HepG2 (cell line): ENCODE data around the gene ATP6V0A1. TPM values are rescaled to one million over a fixed set of nuclear protein-coding genes. Genes with fewer than 3 reads are reported as not detected.

Source experiments
- BORCS8-MEF2B ChIP-seq: sonication (generic); formaldehyde crosslinking; IDR thresholded peaks from 2 replicates; pipeline ENCODE4 v1.8.0; 2022; ENCODE audit warnings: mild to moderate bottlenecking, missing genetic modification reagents
- BRD4 ChIP-seq: sonication (generic); formaldehyde crosslinking; IDR thresholded peaks from 2 replicates; pipeline ENCODE4 v1.4.0; 2020; ENCODE audit warnings: missing genetic modification reagents
- ETV5 ChIP-seq: IDR thresholded peaks from 2 replicates; pipeline ENCODE4 v1.6.1; 2018; ENCODE audit warnings: missing biosample characterization, missing genetic modification reagents, inconsistent platforms, borderline replicate concordance
- FOSL1 ChIP-seq: sonication (generic); formaldehyde crosslinking; IDR thresholded peaks from 2 replicates; pipeline ENCODE4 v1.9.0; 2021; ENCODE audit warnings: missing genetic modification reagents, borderline replicate concordance
- GATA4 ChIP-seq: sonication (generic); IDR thresholded peaks from 2 replicates; pipeline ENCODE4 v1.6.1; 2016; ENCODE audit warnings: antibody characterized with exemption, low read depth, borderline replicate concordance
- PAWR ChIP-seq: sonication (generic); formaldehyde crosslinking; IDR thresholded peaks from 2 replicates; pipeline ENCODE4 v1.4.0; 2020; ENCODE audit warnings: missing genetic modification reagents, mild to moderate bottlenecking, borderline replicate concordance
- PHF5A ChIP-seq: IDR thresholded peaks from one replicate; pipeline ENCODE4 v1.6.1; 2018; ENCODE audit warnings: low read depth, missing genetic modification reagents; ENCODE audit not compliant: unreplicated experiment
- POLR2AphosphoS5 ChIP-seq: IDR thresholded peaks from 2 replicates; pipeline ENCODE4 v1.6.1; 2012; ENCODE audit warnings: low read depth, low read length
- SMAD3 ChIP-seq: sonication (generic); formaldehyde crosslinking; IDR thresholded peaks from 2 replicates; pipeline ENCODE4 v1.4.0; 2020; ENCODE audit warnings: missing genetic modification reagents
- SOX5 ChIP-seq: IDR thresholded peaks from 2 replicates; pipeline ENCODE4 v1.6.1; 2016; ENCODE audit warnings: borderline replicate concordance
- SP5 ChIP-seq: IDR thresholded peaks from 2 replicates; pipeline ENCODE4 v1.6.1; 2016; ENCODE audit warnings: low read depth, borderline replicate concordance
- TFDP2 ChIP-seq: sonication (generic); formaldehyde crosslinking; IDR thresholded peaks from 2 replicates; pipeline ENCODE4 v1.4.0; 2020; ENCODE audit warnings: missing genetic modification reagents
- ZC3H4 ChIP-seq: sonication (generic); formaldehyde crosslinking; IDR thresholded peaks from 2 replicates; pipeline ENCODE4 v1.4.0; 2020; ENCODE audit warnings: missing genetic modification reagents, borderline replicate concordance
- ZFYVE20 ChIP-seq: sonication (generic); formaldehyde crosslinking; IDR thresholded peaks from 2 replicates; pipeline ENCODE4 v1.8.0; 2023; ENCODE audit warnings: low read depth, mild to moderate bottlenecking, moderate library complexity, missing genetic modification reagents, borderline replicate concordance
- ZGPAT ChIP-seq: IDR thresholded peaks from 2 replicates; pipeline ENCODE4 v1.6.1; 2016; ENCODE audit warnings: mild to moderate bottlenecking
- ZNF292 ChIP-seq: sonication (generic); formaldehyde crosslinking; IDR thresholded peaks from 2 replicates; pipeline ENCODE4 v1.8.1; 2022; ENCODE audit warnings: mild to moderate bottlenecking, low read depth, missing genetic modification reagents, borderline replicate concordance
- ZNF430 ChIP-seq: sonication (generic); formaldehyde crosslinking; IDR thresholded peaks from 2 replicates; pipeline ENCODE4 v1.9.0; 2021; ENCODE audit warnings: mild to moderate bottlenecking, missing genetic modification reagents
- ZNF614 ChIP-seq: IDR thresholded peaks from 2 replicates; pipeline ENCODE4 v1.6.1; 2018; ENCODE audit warnings: missing biosample characterization, missing genetic modification reagents, inconsistent platforms, borderline replicate concordance
- ZNF737 ChIP-seq: sonication (generic); formaldehyde crosslinking; IDR thresholded peaks from 2 replicates; pipeline ENCODE4 v1.5.0; 2020; ENCODE audit warnings: missing genetic modification reagents, mild to moderate bottlenecking, borderline replicate concordance
- ZNF781 ChIP-seq: sonication (generic); formaldehyde crosslinking; IDR thresholded peaks from 2 replicates; pipeline ENCODE4 v1.5.1; 2020; ENCODE audit warnings: borderline replicate concordance, mild to moderate bottlenecking, missing genetic modification reagents; ENCODE audit errors: not compliant biosample characterization
- polyA plus RNA-seq, 8 experiments: library from polyadenylated mRNA; depleted of rRNA in 3 of 8; stranded (reverse) in 7 of 8; unstranded in 1 of 8; fragments of >200 nt; fragmentation: Illumina TruSeq in 4 of 8; extraction: Trizol in 4 of 8; gene quantifications; 2 replicates each; pipeline versions ENCODE4 v1.2.1 to v1.2.3, GENCODE V29; 2011 to 2016; ENCODE audit warnings: low read depth in 4 of 8, missing spikeins in 1 of 8, mixed read lengths in 1 of 8; ENCODE audit not compliant: insufficient read depth in 1 of 8
- total RNA-seq, 5 experiments: library from RNA; depleted of rRNA; stranded (reverse); fragments of >200 nt; fragmentation: Illumina TruSeq; extraction: Trizol; gene quantifications; 2 replicates each; pipeline ENCODE4 v1.2.3, GENCODE V29; 2016; ENCODE audit warnings: low read depth in 1 of 5
- TF ChIP-seq, protein P1 (sequence below): sonication (generic); formaldehyde crosslinking; IDR thresholded peaks from 2 replicates; pipeline ENCODE4 v1.5.1; 2020; ENCODE audit warnings: missing genetic modification reagents, mild to moderate bottlenecking, borderline replicate concordance
- TF ChIP-seq, protein P2 (sequence below): sonication (generic); formaldehyde crosslinking; IDR thresholded peaks from 2 replicates; pipeline ENCODE4 v1.5.0; 2020; ENCODE audit warnings: missing genetic modification reagents
- TF ChIP-seq, protein P3 (sequence below): sonication (generic); formaldehyde crosslinking; IDR thresholded peaks from 2 replicates; pipeline ENCODE4 v1.5.0; 2020; ENCODE audit warnings: missing genetic modification reagents, mild to moderate bottlenecking, borderline replicate concordance

Gene ATP6V0A1
- total and polyA plus RNA-seq, 2 of the 13 experiments (the other 11 are each of a cell fraction or from before 2014, with no cell fraction given): 27.9 to 54.1 TPM

GRCh38 chr17:42541041-42541833 lies 82.6 kb downstream of the ATP6V0A1 start (continued):
- peak; percentile 96 for TF ChIP-seq ZGPAT (CRISPR knock-in tag)
- peak; percentile 86; the same call in 1 of the 2 replicates for TF ChIP-seq ZNF430
- no peak for TF ChIP-seq BORCS8-MEF2B
- peak; percentile 40; the same call in 1 of the 2 replicates for TF ChIP-seq POLR2AphosphoS5
- peak; percentile 33; the same call in 1 of the 2 replicates for TF ChIP-seq SP5 (CRISPR knock-in tag)
- peak; percentile 77 for TF ChIP-seq PHF5A (CRISPR knock-in tag)
- TF ChIP-seq ZC3H4 (CRISPR knock-in tag): no peak
- peak; percentile 87 for TF ChIP-seq FOSL1 (CRISPR knock-in tag)
- peak; percentile 76 for TF ChIP-seq ZNF781 (CRISPR knock-in tag)
- TF ChIP-seq ETV5 (CRISPR knock-in tag): peak; percentile 95
- peak; percentile 72 for TF ChIP-seq TFDP2 (CRISPR knock-in tag)
- TF ChIP-seq, protein P1, sequence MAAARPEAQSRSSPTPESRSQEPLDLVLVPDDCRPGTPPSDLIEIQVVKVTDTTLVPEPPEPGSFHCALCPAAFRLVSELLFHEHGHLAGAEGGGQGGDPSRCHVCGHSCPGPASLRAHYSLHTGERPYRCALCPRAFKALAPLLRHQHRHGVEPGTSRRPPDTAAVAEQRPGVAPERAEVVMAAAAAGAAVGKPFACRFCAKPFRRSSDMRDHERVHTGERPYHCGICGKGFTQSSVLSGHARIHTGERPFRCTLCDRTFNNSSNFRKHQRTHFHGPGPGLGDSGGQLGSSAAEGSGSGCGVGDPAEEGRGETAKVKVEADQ: peak; percentile 65
- TF ChIP-seq GATA4: peak; percentile 28; the same call in 1 of the 2 replicates
- TF ChIP-seq ZFYVE20: no peak
- no peak for TF ChIP-seq ZNF737
- TF ChIP-seq PAWR: 0 out of 2 replicates have a peak, but pooled peaks have one; percentile 73
- TF ChIP-seq, protein P2, sequence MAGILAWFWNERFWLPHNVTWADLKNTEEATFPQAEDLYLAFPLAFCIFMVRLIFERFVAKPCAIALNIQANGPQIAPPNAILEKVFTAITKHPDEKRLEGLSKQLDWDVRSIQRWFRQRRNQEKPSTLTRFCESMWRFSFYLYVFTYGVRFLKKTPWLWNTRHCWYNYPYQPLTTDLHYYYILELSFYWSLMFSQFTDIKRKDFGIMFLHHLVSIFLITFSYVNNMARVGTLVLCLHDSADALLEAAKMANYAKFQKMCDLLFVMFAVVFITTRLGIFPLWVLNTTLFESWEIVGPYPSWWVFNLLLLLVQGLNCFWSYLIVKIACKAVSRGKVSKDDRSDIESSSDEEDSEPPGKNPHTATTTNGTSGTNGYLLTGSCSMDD (CRISPR knock-in tag): peak; percentile 75; the same call in 1 of the 2 replicates
- TF ChIP-seq, protein P3, sequence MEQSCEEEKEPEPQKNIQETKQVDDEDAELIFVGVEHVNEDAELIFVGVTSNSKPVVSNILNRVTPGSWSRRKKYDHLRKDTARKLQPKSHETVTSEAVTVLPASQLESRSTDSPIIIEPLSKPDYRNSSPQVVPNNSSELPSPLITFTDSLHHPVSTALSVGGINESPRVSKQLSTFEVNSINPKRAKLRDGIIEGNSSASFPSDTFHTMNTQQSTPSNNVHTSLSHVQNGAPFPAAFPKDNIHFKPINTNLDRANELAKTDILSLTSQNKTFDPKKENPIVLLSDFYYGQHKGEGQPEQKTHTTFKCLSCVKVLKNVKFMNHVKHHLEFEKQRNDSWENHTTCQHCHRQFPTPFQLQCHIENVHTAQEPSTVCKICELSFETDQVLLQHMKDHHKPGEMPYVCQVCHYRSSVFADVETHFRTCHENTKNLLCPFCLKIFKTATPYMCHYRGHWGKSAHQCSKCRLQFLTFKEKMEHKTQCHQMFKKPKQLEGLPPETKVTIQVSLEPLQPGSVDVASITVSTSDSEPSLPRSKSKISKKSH (CRISPR knock-in tag): no peak; the same call in 1 of the 2 replicates
- 0 out of 2 replicates have a peak, but pooled peaks have one; percentile 50 for TF ChIP-seq SMAD3 (CRISPR knock-in tag)
- TF ChIP-seq SOX5: peak; percentile 93
- TF ChIP-seq BRD4 (CRISPR knock-in tag): 0 out of 2 replicates have a peak, but pooled peaks have one; percentile 19
- no peak for TF ChIP-seq ZNF292 (CRISPR knock-in tag)
- TF ChIP-seq ZNF614: peak; percentile 93
